ENCODE results near the gene ADORA1. TPM values are rescaled to one million over a fixed set of nuclear protein-coding genes. Genes with fewer than 3 reads are reported as not detected.

The ADORA1 gene
- polyA plus RNA-seq, 1 donor from 2014 or later = not detected

GRCh38 chr1:203197625-203198024 lies 70.1 kb downstream of the ADORA1 start:
- Mint-ChIP-seq H3K36me3 (no peaks in the 10 kb centered on the region), H3K4me3 (no peak overlapping the region), H3K9me3 (peaks cover 0 to 3% (median 1%) of the 10 kb centered on the region in 3 donors), H3K4me1 (no peaks in the 10 kb centered on the region), H3K27me3 (peaks cover 22% of the 10 kb centered on the region), H3K27ac (no peak overlapping the region)

GRCh38 chr1:203199002-203199401 lies 71.5 kb downstream of the ADORA1 start:
- Mint-ChIP-seq H3K4me1 (no peaks in the 10 kb centered on the region), H3K36me3 (no peaks in the 10 kb centered on the region)

GRCh38 chr1:203199481-203199815 lies 71.9 kb downstream of the ADORA1 start:
- H3K27ac Mint-ChIP-seq = no peak overlapping the region
- no peak overlapping the region for H3K4me3 Mint-ChIP-seq
- peaks cover 23% of the 10 kb centered on the region for H3K27me3 Mint-ChIP-seq
- no peaks in the 10 kb centered on the region for H3K4me1 Mint-ChIP-seq
- peaks cover 0 to 3% (median 1%) of the 10 kb centered on the region in 3 donors for H3K9me3 Mint-ChIP-seq
- H3K36me3 Mint-ChIP-seq = no peaks in the 10 kb centered on the region

More at GRCh38 chr1:203199002-203199401, 71.5 kb downstream of the ADORA1 start:
- H3K4me3 Mint-ChIP-seq = no peak overlapping the region
- H3K9me3 Mint-ChIP-seq = peaks cover 0 to 3% (median 1%) of the 10 kb centered on the region in 3 donors
- peaks cover 23% of the 10 kb centered on the region for H3K27me3 Mint-ChIP-seq
- H3K27ac Mint-ChIP-seq = no peak overlapping the region

GRCh38 chr1:203199816-203200571 lies 72.5 kb downstream of the ADORA1 start:
- Mint-ChIP-seq H3K4me3 (no peak overlapping the region), H3K27ac (no peak overlapping the region), H3K27me3 (peaks cover 23% of the 10 kb centered on the region), H3K9me3 (peaks cover 0 to 3% (median 1%) of the 10 kb centered on the region in 3 donors), H3K4me1 (no peaks in the 10 kb centered on the region), H3K36me3 (no peaks in the 10 kb centered on the region)

GRCh38 chr1:203200916-203201315 lies 73.4 kb downstream of the ADORA1 start:
- H3K27ac Mint-ChIP-seq = no peak overlapping the region

GRCh38 chr1:203201516-203202205 lies 74.1 kb downstream of the ADORA1 start:
- Mint-ChIP-seq H3K36me3 (no peaks in the 10 kb centered on the region), H3K27me3 (peaks cover 18% of the 10 kb centered on the region), H3K9me3 (peaks cover 0 to 3% (median 1%) of the 10 kb centered on the region in 3 donors), H3K4me3 (no peak overlapping the region), H3K27ac (no peak overlapping the region), H3K4me1 (no peaks in the 10 kb centered on the region)

More at GRCh38 chr1:203200916-203201315, 73.4 kb downstream of the ADORA1 start:
- Mint-ChIP-seq H3K4me3 (no peak overlapping the region), H3K4me1 (no peaks in the 10 kb centered on the region), H3K9me3 (peaks cover 0 to 3% (median 1%) of the 10 kb centered on the region in 3 donors), H3K27me3 (peaks cover 22% of the 10 kb centered on the region), H3K36me3 (no peaks in the 10 kb centered on the region)

GRCh38 chr1:203202431-203203245 lies 75.1 kb downstream of the ADORA1 start:
- H3K27me3 Mint-ChIP-seq = peaks cover 11% of the 10 kb centered on the region
- no peak overlapping the region for H3K27ac Mint-ChIP-seq

GRCh38 chr1:203204756-203205155 lies 77.2 kb downstream of the ADORA1 start:
- Mint-ChIP-seq H3K27me3 (peaks cover 11% of the 10 kb centered on the region), H3K4me1 (no peaks in the 10 kb centered on the region), H3K9me3 (no peaks in the 10 kb centered on the region), H3K4me3 (no peak overlapping the region), H3K36me3 (no peaks in the 10 kb centered on the region), H3K27ac (no peak overlapping the region)

More at GRCh38 chr1:203202431-203203245, 75.1 kb downstream of the ADORA1 start:
- no peaks in the 10 kb centered on the region for H3K36me3 Mint-ChIP-seq
- H3K9me3 Mint-ChIP-seq = peaks cover 0 to 3% (median 0%) of the 10 kb centered on the region in 3 donors
- no peaks in the 10 kb centered on the region for H3K4me1 Mint-ChIP-seq
- H3K4me3 Mint-ChIP-seq = no peak overlapping the region

GRCh38 chr1:203206129-203206687 lies 78.7 kb downstream of the ADORA1 start:
- Mint-ChIP-seq H3K4me3 (no peak overlapping the region), H3K36me3 (no peaks in the 10 kb centered on the region), H3K27ac (no peak overlapping the region), H3K27me3 (peaks cover 8% of the 10 kb centered on the region), H3K9me3 (peaks cover 0 to 3% (median 0%) of the 10 kb centered on the region in 3 donors), H3K4me1 (no peaks in the 10 kb centered on the region)

- Mint-ChIP-seq H3K4me3 (no peak overlapping the region), H3K36me3 (no peaks in the 10 kb centered on the region), H3K9me3 (peaks cover 0 to 3% (median 0%) of the 10 kb centered on the region in 3 donors), H3K27ac (no peak overlapping the region), H3K27me3 (peaks cover 2% of the 10 kb centered on the region), H3K4me1 (no peaks in the 10 kb centered on the region)
Measured at GRCh38 chr1:203207751-203208150, 80.2 kb downstream of the ADORA1 start.

GRCh38 chr1:203208181-203208580 lies 80.7 kb downstream of the ADORA1 start:
- Mint-ChIP-seq H3K4me1 (no peaks in the 10 kb centered on the region), H3K36me3 (no peaks in the 10 kb centered on the region), H3K9me3 (peaks cover 0 to 3% (median 0%) of the 10 kb centered on the region in 3 donors), H3K4me3 (no peak overlapping the region), H3K27me3 (no peaks in the 10 kb centered on the region), H3K27ac (no peak overlapping the region)

GRCh38 chr1:203210350-203210749 lies 82.8 kb downstream of the ADORA1 start:
- Mint-ChIP-seq H3K27ac (no peak overlapping the region), H3K36me3 (no peaks in the 10 kb centered on the region), H3K9me3 (peaks cover 0 to 3% (median 0%) of the 10 kb centered on the region in 3 donors), H3K4me1 (peaks cover 0 to 4% (median 0%) of the 10 kb centered on the region in 3 donors), H3K4me3 (no peak overlapping the region), H3K27me3 (no peaks in the 10 kb centered on the region)

GRCh38 chr1:203210988-203211387 lies 83.5 kb downstream of the ADORA1 start:
- H3K4me3 Mint-ChIP-seq = no peak overlapping the region
- H3K4me1 Mint-ChIP-seq = peaks cover 0 to 4% (median 0%) of the 10 kb centered on the region in 3 donors
- H3K36me3 Mint-ChIP-seq = no peaks in the 10 kb centered on the region
- H3K27me3 Mint-ChIP-seq = no peaks in the 10 kb centered on the region
- peak overlapping the region in 1 of 3 donors; percentile 18 for H3K27ac Mint-ChIP-seq
- H3K9me3 Mint-ChIP-seq = peaks cover 0 to 3% (median 0%) of the 10 kb centered on the region in 3 donors

- no peak overlapping the region for H3K4me3 Mint-ChIP-seq
- peaks cover under 1% of the 10 kb centered on the region for H3K27me3 Mint-ChIP-seq
- no peak overlapping the region for H3K27ac Mint-ChIP-seq
- H3K36me3 Mint-ChIP-seq = no peaks in the 10 kb centered on the region
- peaks cover 0 to 3% (median 0%) of the 10 kb centered on the region in 3 donors for H3K9me3 Mint-ChIP-seq
- H3K4me1 Mint-ChIP-seq = peaks cover 0 to 6% (median 0%) of the 10 kb centered on the region in 3 donors
Measured at GRCh38 chr1:203211812-203212211, 84.3 kb downstream of the ADORA1 start.

Measured in IgD-negative memory B cell (primary cell).